Neuronal stem cell (in vitro differentiated cells): ENCODE results near the gene NEDD9.

Experiments
- DNase-seq: peaks from one replicate; pipeline ENCODE4 v3.0.0-alpha.2; 2013; ENCODE audit warnings: low spot score
- H2AFZ ChIP-seq: one replicate; pipeline ENCODE4 v1.6.1; 2013; ENCODE audit warnings: mild to moderate bottlenecking, low read length, inconsistent platforms
- H2AK5ac ChIP-seq: 2 replicates; pipeline ENCODE4 v1.6.1; 2013; ENCODE audit warnings: low read depth, mild to moderate bottlenecking, inconsistent platforms, low read length, moderate library complexity, mixed read lengths
- H2BK120ac ChIP-seq: 2 replicates; pipeline ENCODE4 v1.6.1; 2013; ENCODE audit warnings: low read depth, mild to moderate bottlenecking, inconsistent platforms, low read length, moderate library complexity, mixed read lengths
- H2BK12ac ChIP-seq: one replicate; pipeline ENCODE4 v1.6.1; 2013; ENCODE audit warnings: low read length, inconsistent platforms
- H2BK15ac ChIP-seq: 2 replicates; pipeline ENCODE4 v1.6.1; 2013; ENCODE audit warnings: mild to moderate bottlenecking, low read length, inconsistent platforms, mixed read lengths
- H2BK5ac ChIP-seq: one replicate; pipeline ENCODE4 v1.6.1; 2013; ENCODE audit warnings: inconsistent platforms, mild to moderate bottlenecking, low read length, moderate library complexity
- H3K14ac ChIP-seq: one replicate; pipeline ENCODE4 v1.6.1; 2013; ENCODE audit warnings: low read length, inconsistent platforms
- H3K18ac ChIP-seq: 2 replicates; pipeline ENCODE4 v1.6.1; 2013; ENCODE audit warnings: low read length, inconsistent platforms
- H3K23ac ChIP-seq: 2 replicates; pipeline ENCODE4 v1.6.1; 2013; ENCODE audit warnings: low read depth, mild to moderate bottlenecking, mixed read lengths, low read length, inconsistent platforms; ENCODE audit not compliant: poor library complexity
- H3K27ac ChIP-seq: replicated peaks from 3 replicates; pipeline ENCODE4 v1.5.1; 2013; ENCODE audit warnings: low read length, inconsistent platforms
- H3K27me3 ChIP-seq, 3 experiments: 2 replicates each; pipeline ENCODE4 v1.6.1; 2013; ENCODE audit warnings: low read length in 3 of 3, mild to moderate bottlenecking in 2 of 3, inconsistent platforms in 1 of 3, low read depth in 1 of 3, mixed read lengths in 1 of 3, moderate library complexity in 1 of 3; ENCODE audit not compliant: control insufficient read depth in 3 of 3, insufficient read depth in 3 of 3
- H3K36me3 ChIP-seq, 2 donors: replicated peaks in 1 of 2; 2 replicates each; pipeline ENCODE4 v1.6.1; 2013; ENCODE audit warnings: low read length in 2 of 2; ENCODE audit not compliant: control insufficient read depth in 2 of 2, insufficient read depth in 2 of 2
- H3K4ac ChIP-seq: 2 replicates; pipeline ENCODE4 v1.6.1; 2013; ENCODE audit warnings: inconsistent platforms, mild to moderate bottlenecking, low read length, moderate library complexity
- H3K4me1 ChIP-seq, 2 donors: 1 replicate in 1 of 2; 2 replicates in 1 of 2; pipeline ENCODE4 v1.6.1; 2013; ENCODE audit warnings: low read length in 2 of 2, low read depth in 1 of 2; ENCODE audit not compliant: control insufficient read depth in 2 of 2, insufficient read depth in 1 of 2
- H3K4me2 ChIP-seq: one replicate; pipeline ENCODE4 v1.6.1; 2013; ENCODE audit warnings: mild to moderate bottlenecking, low read length, inconsistent platforms; ENCODE audit not compliant: insufficient read depth, poor library complexity, severe bottlenecking
- H3K4me3 ChIP-seq, 2 donors: 2 replicates each; pipeline ENCODE4 v1.5.1; 2013; ENCODE audit warnings: low read length in 2 of 2, mild to moderate bottlenecking in 2 of 2, inconsistent platforms in 1 of 2, moderate library complexity in 1 of 2
- H3K79me1 ChIP-seq: one replicate; pipeline ENCODE4 v1.6.1; 2013; ENCODE audit warnings: low read depth, mild to moderate bottlenecking, inconsistent platforms, low read length, moderate library complexity
- H3K9ac ChIP-seq: one replicate; pipeline ENCODE4 v1.6.1; 2013; ENCODE audit warnings: mild to moderate bottlenecking, low read depth, low read length, inconsistent platforms; ENCODE audit not compliant: poor library complexity
- H3K9me3 ChIP-seq, 2 donors: replicated peaks in 1 of 2; 2 replicates each; pipeline versions ENCODE3 to v1.6.1; 2013; ENCODE audit warnings: low read length in 2 of 2, mild to moderate bottlenecking in 2 of 2, inconsistent platforms in 1 of 2, low read depth in 1 of 2, mixed read lengths in 1 of 2, moderate library complexity in 1 of 2; ENCODE audit not compliant: control insufficient read depth in 2 of 2, insufficient read depth in 1 of 2
- H4K8ac ChIP-seq: one replicate; pipeline ENCODE4 v1.6.1; 2013; ENCODE audit warnings: low read depth, mild to moderate bottlenecking, inconsistent platforms, low read length, moderate library complexity
- H4K91ac ChIP-seq: one replicate; pipeline ENCODE4 v1.6.1; 2013; ENCODE audit warnings: low read length, low read depth, mild to moderate bottlenecking, inconsistent platforms; ENCODE audit not compliant: poor library complexity
- WGBS, 2 donors: extraction: QIAGEN DNeasy Blood & Tissue Kit; methylation state at CpG; one replicate each; pipeline ENCODE4 v1.1.7; 2013; ENCODE audit warnings: missing lambda C conversion rate in 2 of 2, mixed read lengths in 1 of 2; ENCODE audit not compliant: insufficient read length in 2 of 2, insufficient replicate concordance in 1 of 2; ENCODE audit errors: extremely low coverage in 2 of 2; 5-methylcytosine and 5-hydroxymethylcytosine counted together

The NEDD9 gene

DNA sequence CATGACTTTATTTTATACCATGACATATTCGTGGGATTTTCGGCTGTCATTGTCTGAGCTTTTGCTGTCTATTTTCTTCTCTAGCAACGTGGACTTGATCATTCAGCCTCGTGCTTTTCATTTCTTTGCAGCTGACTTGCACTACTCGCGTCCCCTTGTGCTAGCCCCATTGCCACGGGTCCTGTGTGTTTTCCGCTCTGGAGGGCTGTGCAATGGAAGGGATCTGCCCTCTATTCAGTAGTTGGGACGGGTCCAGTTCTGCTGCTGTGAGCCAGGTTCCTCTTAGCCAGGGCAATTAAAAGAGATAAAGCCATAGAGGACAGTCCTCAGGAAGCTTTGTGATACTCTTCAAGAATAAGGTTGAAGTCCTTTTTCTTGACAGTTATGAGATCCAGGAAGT, 17.6 kb downstream of the NEDD9 start:
- Histone ChIP-seq H4K8ac (no peak overlapping the region), H4K91ac (no peak overlapping the region), H3K18ac (no peak overlapping the region), H3K9me3 (no peaks in the 10 kb centered on the region), H3K4me1 (peaks cover 10 to 14% of the 10 kb centered on the region in 2 donors), H3K36me3 (peaks cover 2 to 95% of the 10 kb centered on the region in 2 donors), H3K9ac (no peak overlapping the region), H2AFZ (no peak overlapping the region), H3K14ac (no peak overlapping the region), H3K23ac (no peak overlapping the region), H3K27me3 (no peaks in the 10 kb centered on the region), H2BK5ac (no peak overlapping the region), H3K79me1 (no peaks in the 10 kb centered on the region), H2BK12ac (no peak overlapping the region), H2BK15ac (no peak overlapping the region), H3K27ac (no peak overlapping the region), H3K4me2 (no peak overlapping the region), H2BK120ac (no peak overlapping the region), H3K4ac (no peak overlapping the region), H2AK5ac (no peak overlapping the region), H3K4me3 (no peak overlapping the region)
- DNase-seq, result no peak
- WGBS, 2 donors, result no CpG with 5 or more reads among the region's 9 CpGs

DNA sequence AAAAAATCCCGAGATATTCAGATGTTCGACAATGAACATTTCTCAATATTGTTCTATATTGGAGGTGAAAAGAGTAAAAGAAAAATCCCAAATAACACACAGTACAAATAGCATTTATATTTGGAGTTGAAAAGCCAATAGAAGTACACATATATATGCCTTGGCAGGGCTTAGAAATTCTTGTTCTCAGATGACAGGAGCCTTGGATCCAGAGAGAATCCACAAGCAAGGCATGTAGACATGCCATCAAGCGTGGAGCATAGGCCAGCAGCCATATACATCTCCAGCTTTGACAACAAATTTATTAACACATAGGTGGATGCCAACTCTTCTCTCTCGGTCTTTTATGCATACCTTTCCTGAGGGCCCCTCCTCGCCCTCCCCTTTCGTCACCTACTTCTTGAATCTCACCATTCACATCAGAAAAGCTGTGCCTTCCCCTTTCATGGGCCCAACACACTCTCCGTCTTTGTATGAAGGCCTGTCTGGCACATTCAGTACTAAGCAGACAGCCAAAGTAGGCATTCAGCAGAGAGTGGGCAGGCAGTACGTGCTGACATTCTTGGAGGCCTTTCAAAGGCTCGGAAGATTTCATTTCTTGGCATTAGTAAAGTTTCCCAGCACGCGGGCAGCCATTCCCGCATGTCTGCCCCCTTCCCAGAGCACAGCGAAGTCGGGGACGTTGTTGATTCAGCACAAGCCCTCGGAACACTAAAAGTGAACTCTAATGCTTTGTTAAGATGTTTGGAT, 18.2 kb downstream of the NEDD9 start:
- Histone ChIP-seq H2AFZ (no peak overlapping the region), H3K18ac (no peak overlapping the region), H2BK5ac (no peak overlapping the region), H3K27ac (no peak overlapping the region), H4K91ac (no peak overlapping the region), H3K9me3 (no peaks in the 10 kb centered on the region), H2AK5ac (no peak overlapping the region), H2BK15ac (no peak overlapping the region), H3K27me3 (no peaks in the 10 kb centered on the region), H3K4ac (no peak overlapping the region), H3K4me1 (peaks cover 6 to 14% of the 10 kb centered on the region in 2 donors), H3K14ac (no peak overlapping the region), H3K4me3 (no peak overlapping the region), H3K23ac (no peak overlapping the region), H3K9ac (no peak overlapping the region), H3K4me2 (no peak overlapping the region), H2BK120ac (no peak overlapping the region), H4K8ac (no peak overlapping the region), H3K79me1 (no peaks in the 10 kb centered on the region), H3K36me3 (peaks cover 2 to 95% of the 10 kb centered on the region in 2 donors), H2BK12ac (no peak overlapping the region)
- no peak for DNase-seq
- no CpG with 5 or more reads among the region's 16 CpGs for WGBS, 2 donors

DNA sequence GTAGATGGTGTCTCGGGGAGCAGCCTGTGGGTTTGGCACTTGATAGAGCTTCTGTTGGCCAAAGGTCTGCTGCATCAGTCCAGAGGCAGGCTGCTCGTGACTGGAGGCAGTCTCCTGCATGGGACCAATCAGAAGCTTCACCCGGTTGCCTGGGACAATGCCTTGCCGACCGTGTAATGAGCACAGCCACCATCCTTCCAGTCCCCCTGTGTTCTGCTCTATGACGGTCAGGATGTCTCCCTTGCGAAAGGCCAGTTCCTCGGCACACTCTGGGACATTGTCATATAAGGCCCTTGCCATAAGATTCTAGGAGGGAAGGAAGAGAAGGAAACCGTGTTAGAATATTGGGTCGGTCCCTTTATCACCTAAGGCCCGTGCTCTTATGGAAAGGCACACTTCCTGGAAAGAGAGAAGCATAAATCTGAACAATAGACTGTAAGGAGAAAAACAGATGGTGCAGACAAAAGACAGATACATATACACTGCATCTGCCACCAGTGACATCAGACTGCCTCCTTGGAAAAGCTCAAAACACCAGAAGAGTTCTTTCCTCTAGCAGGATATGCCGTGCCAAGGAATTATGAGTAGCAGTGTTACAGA, 18.9 kb downstream of the NEDD9 start:
- H4K8ac ChIP-seq, result no peak overlapping the region
- peaks cover 1 to 14% of the 10 kb centered on the region in 2 donors for H3K4me1 ChIP-seq
- WGBS, 2 donors, result no CpG with 5 or more reads among the region's 12 CpGs
- no peak overlapping the region for H2BK120ac ChIP-seq
- H3K9me3 ChIP-seq, result no peaks in the 10 kb centered on the region
- no peaks in the 10 kb centered on the region for H3K27me3 ChIP-seq
- H4K91ac ChIP-seq, result no peak overlapping the region
- peaks cover 2 to 96% of the 10 kb centered on the region in 2 donors for H3K36me3 ChIP-seq
- no peak overlapping the region for H3K4me2 ChIP-seq
- no peak overlapping the region for H2AK5ac ChIP-seq
- no peak overlapping the region for H3K23ac ChIP-seq
- no peak overlapping the region for H2BK15ac ChIP-seq
- no peak for DNase-seq
- H2AFZ ChIP-seq, result no peak overlapping the region
- no peak overlapping the region for H2BK5ac ChIP-seq
- no peak overlapping the region for H3K9ac ChIP-seq
- no peak overlapping the region for H3K27ac ChIP-seq
- no peaks in the 10 kb centered on the region for H3K79me1 ChIP-seq
- no peak overlapping the region for H2BK12ac ChIP-seq
- no peak overlapping the region for H3K4ac ChIP-seq
- no peak overlapping the region for H3K14ac ChIP-seq
- H3K18ac ChIP-seq, result no peak overlapping the region
- H3K4me3 ChIP-seq, result no peak overlapping the region

DNA sequence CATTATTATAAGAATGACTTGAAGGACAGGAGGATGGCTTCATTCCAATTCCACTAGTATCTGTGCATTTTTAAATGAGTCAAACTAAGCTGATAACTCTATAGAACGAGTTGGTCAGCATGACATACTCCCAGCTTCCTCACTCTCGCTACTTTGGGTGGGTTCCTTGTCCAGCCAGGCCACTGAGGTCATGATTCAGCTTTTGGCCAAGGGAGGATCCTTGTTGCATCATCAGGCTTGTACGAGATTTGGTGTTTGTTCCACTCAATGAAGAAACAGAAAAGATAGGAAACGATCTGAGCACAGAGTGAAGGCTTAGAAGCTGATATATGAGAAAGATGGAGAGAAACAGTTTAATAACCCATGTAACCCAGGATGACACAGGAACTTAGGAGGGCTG, 19.8 kb downstream of the NEDD9 start:
- no peak for DNase-seq
- H3K27me3 ChIP-seq, result no peaks in the 10 kb centered on the region
- H3K4me1 ChIP-seq, result peaks cover 0 to 14% of the 10 kb centered on the region in 2 donors
- no CpG with 5 or more reads among the region's 4 CpGs for WGBS, 2 donors
- no peak overlapping the region for H3K23ac ChIP-seq
- H2BK120ac ChIP-seq, result no peak overlapping the region
- no peak overlapping the region for H4K91ac ChIP-seq
- no peak overlapping the region for H3K4me3 ChIP-seq
- no peak overlapping the region for H2BK5ac ChIP-seq
- H2BK15ac ChIP-seq, result no peak overlapping the region
- no peak overlapping the region for H3K4ac ChIP-seq
- H2AFZ ChIP-seq, result no peak overlapping the region
- H4K8ac ChIP-seq, result no peak overlapping the region
- no peak overlapping the region for H3K9ac ChIP-seq
- no peak overlapping the region for H3K18ac ChIP-seq
- no peak overlapping the region for H2BK12ac ChIP-seq
- H3K27ac ChIP-seq, result no peak overlapping the region
- H2AK5ac ChIP-seq, result no peak overlapping the region
- H3K4me2 ChIP-seq, result no peak overlapping the region
- peaks cover 2 to 100% of the 10 kb centered on the region in 2 donors for H3K36me3 ChIP-seq
- no peak overlapping the region for H3K14ac ChIP-seq
- H3K9me3 ChIP-seq, result no peaks in the 10 kb centered on the region
- no peaks in the 10 kb centered on the region for H3K79me1 ChIP-seq
